GM18517 (cell line): ENCODE results near the gene SELENOV.

Experiments used
- ATAC-seq: cut with Tn5 transposase; IDR thresholded peaks from one replicate; pipeline ENCODE4 v1.9.1; 2021; ENCODE audit warnings: mild to moderate bottlenecking, moderate library complexity; ENCODE audit not compliant: unreplicated experiment

Gene SELENOV

GRCh38 chr19:39518975-39519374 lies 4.0 kb downstream of the SELENOV start:
- no peak for ATAC-seq

DNA sequence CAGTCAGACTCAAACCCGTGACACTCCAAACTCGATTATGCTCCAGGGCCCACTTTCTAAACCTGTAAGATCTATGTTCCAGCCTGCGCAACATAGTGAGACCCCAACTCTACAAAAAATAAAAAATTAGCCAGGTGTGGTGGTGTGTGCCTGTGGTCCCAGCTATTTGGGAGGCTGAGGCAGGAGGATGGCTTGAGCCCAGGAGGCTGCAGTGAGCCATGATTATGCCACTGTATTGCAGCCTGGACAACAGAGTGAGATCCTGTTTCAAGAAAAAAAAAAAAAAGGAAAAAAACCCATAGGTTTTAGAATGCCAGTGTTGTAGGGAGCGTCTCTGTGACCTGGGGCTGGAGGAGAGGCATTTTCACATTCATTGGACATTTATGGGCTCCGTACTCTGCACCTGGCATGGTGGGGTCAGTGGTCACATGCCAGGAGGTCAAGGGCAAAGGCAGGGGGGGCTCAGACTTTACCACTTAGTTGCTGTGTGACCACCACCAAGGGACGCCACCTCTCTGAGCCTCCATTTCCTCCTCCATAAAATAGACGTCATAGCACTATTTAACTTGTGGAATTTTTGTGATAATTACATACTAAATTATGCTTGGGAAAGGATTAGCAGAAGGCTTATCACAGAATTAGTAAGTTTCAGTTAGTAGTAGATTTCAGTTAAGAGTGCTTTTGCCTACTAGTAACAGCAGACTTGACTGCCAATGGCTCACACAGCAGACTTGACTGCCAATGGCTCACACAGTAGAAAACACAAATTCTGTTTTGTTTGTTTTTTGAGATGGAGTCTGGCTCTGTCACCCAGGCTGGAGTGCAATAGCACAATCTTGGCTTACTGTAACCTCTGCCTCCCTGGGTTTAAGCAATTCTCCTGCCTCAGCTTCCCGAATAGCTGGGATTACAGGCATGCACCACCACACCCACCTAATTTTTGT lies 5.9 kb downstream of the SELENOV start:
- no peak for ATAC-seq

DNA sequence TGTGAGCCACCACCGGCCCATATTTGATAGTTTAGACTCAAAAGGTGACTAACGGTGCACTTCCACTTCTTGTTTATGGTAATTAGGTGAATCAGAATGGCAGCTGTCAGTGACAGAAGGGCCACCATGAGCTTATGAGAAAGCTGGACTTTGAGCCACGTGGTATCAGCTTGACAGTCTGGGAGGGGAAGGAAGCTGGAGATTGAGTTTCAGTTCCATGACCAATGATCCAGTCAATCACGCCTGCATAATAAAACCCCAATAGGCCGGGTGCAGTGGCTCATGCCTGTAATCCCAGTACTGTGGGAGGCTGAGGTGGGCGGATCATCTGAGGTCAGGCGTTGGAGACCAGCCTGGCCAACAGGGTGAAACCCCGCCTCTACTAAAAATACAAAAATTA lies 9.6 kb downstream of the SELENOV start:
- no peak for ATAC-seq

- no peak for ATAC-seq
Observed at GRCh38 chr19:39525205-39525604, 10.3 kb downstream of the SELENOV start.

DNA sequence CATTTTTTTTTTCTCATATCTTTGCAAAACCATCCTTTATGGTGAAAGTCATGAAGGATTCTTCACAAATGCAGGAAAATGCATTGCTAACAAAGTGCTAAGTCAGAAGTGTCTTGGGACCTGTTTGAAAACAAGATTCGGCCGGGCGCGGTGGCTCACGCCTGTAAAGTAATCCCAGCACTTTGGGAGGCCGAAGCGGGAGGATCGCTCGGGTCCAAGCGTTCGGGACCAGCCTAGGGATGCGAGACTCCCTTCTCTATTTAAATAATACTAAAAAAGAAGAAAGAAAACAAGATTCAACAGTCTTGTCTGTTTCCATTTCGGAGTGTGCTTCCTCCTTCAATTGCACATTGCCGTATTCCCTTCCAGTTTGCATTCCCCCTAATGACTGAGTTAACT lies 16.9 kb downstream of the SELENOV start:
- ATAC-seq, result no peak

- peak; percentile 76 for ATAC-seq
Observed at GRCh38 chr19:39532233-39533002, 17.5 kb downstream of the SELENOV start, which contains the start of gene EID2B. Gene EID2B, minus strand, starts transcription at chr19:39532852. Its CDS starts 50 bp downstream, at chr19:39532802.

- peak; percentile 23 for ATAC-seq
Observed at GRCh38 chr19:39533003-39533512, 18.1 kb downstream of the SELENOV start.

DNA sequence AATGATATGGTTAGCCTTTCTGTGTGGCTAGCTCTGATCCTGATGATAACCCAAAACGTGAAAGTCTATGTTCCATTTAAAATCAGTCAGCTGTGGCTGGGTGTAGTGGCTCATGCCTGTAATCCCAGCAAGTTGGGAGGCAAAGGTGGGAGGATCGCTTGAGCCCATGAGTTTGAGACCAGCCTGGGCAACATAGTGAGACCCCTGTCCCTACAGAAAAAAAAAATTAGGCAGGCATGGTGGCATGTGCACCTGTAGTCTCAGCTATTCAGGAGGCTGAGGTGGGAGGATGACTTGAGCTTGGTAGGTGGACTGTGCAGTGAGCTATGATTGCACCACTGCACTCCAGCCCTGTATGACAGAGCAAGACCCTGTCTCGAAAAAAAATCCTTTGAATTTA lies 18.9 kb downstream of the SELENOV start:
- no peak for ATAC-seq

DNA sequence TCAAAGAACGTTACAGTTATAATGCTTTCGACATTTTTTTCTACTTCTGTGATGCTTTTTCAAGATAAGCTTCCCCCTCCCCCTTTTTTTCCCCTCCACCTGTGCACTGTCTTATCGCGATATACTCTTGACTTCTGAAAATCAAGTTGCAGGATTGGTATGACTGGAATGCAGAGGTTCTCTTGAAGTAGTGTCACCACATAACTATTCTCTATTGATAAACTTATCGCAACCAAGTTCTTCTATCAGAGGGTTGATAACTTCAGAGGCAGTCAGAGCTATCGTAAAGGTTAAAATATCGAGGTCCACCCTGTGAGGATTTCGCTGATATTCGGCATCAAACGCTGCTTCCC lies 24.2 kb downstream of the SELENOV start:
- no peak for ATAC-seq

GRCh38 chr19:39539518-39540332 lies 24.8 kb downstream of the SELENOV start, which contains the start of gene EID2:
Gene EID2, minus strand, starts transcription at chr19:39540161. Its CDS starts 82 bp downstream, at chr19:39540079.
- ATAC-seq, result peak; percentile 82

GRCh38 chr19:39540333-39540673 lies 25.4 kb downstream of the SELENOV start:
- no peak for ATAC-seq

- ATAC-seq, result no peak
Observed at GRCh38 chr19:39542206-39542605, 27.3 kb downstream of the SELENOV start.

- ATAC-seq, result no peak
Observed at GRCh38 chr19:39543477-39543857, 28.5 kb downstream of the SELENOV start.

- no peak for ATAC-seq
Observed at GRCh38 chr19:39544226-39544903, 29.4 kb downstream of the SELENOV start.

GRCh38 chr19:39544911-39545310 lies 30.0 kb downstream of the SELENOV start:
- no peak for ATAC-seq

GRCh38 chr19:39546599-39546998 lies 31.7 kb downstream of the SELENOV start:
- no peak for ATAC-seq

DNA sequence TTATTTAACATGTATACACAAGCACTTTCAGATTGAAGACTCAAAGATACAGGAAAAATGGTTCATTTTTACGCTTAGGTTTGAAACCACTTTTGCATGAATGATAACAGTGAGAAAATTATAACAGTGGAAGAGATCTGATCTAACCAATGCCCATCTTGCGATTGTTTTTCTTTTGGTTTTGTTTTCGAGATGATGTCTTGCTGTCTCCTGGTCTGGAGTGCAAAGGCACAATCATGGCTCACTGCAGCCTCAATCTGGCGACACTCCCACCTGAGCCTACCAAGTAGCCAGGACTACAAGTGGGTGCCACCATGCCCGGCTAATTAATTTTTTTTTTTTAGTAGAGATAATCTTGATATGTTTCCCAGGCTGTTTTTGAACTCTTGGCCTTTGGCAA lies 35.3 kb downstream of the SELENOV start:
- no peak for ATAC-seq

- ATAC-seq, result no peak
Observed at GRCh38 chr19:39553082-39553652, 38.2 kb downstream of the SELENOV start.

GRCh38 chr19:39554701-39555311 lies 39.9 kb downstream of the SELENOV start:
- no peak for ATAC-seq

DNA sequence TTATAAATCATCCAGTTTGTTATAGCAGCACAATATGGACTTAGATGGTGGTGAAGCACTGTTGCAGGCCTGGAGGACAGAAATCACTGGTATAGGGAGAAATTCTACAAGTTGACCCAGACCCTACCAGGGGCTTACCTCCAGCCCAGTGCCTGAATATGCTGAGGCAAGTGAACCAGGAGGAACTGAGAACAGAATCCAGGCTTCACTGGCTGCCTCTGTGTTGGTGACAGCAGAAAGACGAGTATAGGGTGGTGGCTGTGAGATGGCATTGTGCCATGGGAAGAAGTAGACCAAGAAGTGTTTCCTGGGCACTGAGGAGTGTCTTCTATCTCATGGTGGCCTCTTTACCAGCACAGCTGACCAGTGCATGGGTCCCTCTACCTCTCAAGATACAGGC lies 40.9 kb downstream of the SELENOV start:
- ATAC-seq, result no peak
